HG02970 (cell line): ENCODE results near the gene TPSB2.

Experiments used
- ATAC-seq: cut with Tn5 transposase; IDR thresholded peaks from one replicate; pipeline ENCODE4 v1.9.1; 2021; ENCODE audit warnings: mild to moderate bottlenecking, moderate library complexity, moderate number of reproducible peaks; ENCODE audit not compliant: unreplicated experiment, low FRiP score

TPSB2 gene

DNA sequence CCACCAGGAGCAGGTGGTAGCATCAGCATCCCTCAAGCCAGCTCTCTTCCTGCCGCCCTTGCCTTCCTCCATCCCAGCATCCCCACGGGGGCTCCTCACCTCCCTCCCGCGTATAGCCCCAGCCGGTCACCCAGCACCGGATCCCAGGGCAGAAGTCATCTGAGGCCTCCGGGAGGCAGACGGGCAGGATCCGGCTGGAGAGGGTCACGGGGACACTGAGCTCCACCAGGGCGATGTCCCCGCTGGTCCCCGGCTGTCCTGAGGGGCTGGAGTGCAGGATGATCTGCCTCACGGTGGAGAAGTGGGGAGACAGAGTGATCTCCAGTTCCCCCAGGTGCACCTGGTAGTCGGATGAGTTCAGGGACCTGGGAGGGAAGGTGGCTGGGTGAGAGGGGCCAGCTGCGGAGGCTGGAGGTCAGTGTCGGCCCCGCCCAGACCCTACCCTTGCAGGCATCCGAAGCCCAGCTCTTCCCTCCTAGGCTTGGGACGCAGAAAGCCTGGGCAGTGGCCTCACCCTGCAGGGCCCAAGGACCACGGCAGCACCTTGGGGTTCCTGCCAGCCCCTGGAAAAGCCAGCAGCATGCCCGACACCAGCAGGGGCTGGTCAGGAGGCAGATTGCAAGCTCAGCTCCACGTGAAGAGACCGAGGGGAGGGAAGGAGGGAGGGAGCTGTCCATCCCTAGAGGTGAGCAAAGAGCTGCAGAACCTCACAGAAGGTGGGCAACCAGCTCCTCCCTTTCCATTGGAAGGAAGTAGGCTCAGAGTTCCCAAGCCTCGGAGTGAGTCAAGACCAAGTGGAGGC is 7.2 kb downstream of the TPSB2 start:
- ATAC-seq = no peak

DNA sequence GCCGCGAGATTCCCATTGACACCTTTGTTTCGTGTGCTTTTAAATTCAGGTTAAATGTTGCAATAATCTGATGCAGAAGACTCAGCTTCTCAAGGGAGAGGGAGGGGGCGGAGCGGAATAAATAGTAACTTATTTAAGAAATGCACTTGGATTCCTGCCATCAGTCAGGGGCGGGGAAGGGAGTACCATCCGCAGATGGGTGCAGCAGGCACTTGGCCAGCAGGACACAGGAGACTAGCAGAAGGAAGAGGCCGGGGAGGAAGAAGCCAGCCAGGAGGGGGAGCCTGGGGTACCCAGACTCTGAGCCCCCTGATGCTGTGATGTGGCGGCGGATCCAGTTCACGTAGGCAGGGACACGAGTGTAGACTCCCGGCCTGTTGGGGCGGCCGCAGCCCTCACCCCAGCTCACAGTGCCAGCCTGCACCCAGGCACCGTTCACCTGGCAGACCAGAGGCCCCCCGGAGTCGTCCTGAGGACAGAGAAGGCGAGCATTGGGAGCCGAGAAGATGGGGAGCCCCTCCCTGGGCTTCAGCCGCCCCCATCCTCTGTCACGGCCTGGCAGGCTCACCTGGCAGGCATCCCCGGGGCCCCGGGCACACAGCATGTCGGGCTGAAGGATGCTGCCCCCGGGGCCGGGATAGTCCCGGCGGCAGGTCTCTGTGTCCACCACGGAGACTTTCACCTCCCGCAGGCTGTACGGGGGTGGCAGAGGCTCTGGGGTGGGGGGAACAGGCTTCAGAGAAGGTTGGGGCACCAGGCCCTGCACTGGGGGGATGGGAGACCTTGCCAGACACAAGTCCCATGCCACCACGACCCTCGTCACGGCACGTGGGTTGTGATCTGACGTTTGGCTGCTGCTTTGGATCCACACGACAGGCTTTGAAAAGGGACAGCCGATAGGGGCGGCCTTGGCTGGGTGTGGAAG is 8.1 kb downstream of the TPSB2 start:
- ATAC-seq = no peak

DNA sequence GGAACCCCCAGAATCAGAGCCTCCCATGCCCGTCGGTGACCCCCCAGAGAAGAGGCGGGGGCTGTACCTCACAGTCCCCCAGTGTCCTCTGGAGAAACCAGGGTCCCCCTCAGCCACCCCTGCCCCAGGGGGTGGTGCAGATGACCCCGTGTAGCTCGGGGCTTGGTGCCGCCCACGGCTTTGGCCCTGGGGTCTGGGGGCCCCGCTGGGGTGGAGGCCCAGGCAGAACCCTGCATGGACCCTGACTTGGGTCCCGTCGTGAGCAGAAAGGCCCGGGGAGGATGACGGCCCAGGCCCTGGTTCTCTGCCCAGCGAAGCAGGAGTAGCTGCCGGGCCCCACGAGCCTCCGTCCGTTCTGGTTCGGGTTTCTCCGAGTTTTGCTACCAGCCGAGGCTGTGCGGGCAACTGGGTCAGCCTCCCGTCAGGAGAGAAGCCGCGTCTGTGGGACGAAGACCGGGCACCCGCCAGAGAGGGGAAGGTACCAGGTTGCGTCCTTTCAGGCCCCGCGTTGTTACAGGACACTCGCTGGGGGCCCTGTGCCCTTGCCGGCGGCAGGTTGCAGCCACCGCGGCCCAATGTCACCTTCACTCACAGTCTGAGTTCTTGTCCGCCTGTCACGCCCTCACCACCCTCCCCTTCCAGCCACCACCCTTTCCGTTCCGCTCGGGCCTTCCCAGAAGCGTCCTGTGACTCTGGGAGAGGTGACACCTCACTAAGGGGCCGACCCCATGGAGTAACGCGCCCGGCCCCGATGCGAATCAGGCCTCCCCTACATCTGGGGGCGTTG is 8.9 kb downstream of the TPSB2 start:
- ATAC-seq = no peak

DNA sequence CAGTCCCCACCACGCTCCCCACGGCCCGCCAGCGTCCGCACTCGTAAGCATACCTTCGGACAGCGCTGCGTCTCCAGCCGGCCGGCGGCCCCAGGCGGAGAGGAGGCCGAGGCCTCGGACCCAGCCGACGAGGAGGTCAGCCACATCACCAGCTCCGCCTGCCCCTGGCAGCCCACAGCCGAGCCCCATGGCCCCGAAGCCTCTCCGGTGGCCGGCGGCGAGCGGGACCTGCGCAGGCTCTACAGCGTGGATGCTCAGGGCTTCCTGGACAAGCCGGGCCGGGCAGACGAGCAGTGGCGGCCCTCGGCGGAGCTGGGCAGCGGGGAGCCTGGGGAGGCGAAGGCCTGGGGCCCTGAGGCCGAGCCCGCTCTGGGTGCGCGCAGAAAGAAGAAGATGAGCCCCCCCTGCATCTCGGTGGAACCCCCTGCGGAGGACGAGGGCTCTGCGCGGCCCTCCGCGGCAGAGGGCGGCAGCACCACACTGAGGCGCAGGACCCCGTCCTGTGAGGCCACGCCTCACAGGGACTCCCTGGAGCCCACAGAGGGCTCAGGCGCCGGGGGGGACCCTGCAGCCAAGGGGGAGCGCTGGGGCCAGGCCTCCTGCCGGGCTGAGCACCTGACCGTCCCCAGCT is 9.8 kb downstream of the TPSB2 start:
- ATAC-seq = no peak

DNA sequence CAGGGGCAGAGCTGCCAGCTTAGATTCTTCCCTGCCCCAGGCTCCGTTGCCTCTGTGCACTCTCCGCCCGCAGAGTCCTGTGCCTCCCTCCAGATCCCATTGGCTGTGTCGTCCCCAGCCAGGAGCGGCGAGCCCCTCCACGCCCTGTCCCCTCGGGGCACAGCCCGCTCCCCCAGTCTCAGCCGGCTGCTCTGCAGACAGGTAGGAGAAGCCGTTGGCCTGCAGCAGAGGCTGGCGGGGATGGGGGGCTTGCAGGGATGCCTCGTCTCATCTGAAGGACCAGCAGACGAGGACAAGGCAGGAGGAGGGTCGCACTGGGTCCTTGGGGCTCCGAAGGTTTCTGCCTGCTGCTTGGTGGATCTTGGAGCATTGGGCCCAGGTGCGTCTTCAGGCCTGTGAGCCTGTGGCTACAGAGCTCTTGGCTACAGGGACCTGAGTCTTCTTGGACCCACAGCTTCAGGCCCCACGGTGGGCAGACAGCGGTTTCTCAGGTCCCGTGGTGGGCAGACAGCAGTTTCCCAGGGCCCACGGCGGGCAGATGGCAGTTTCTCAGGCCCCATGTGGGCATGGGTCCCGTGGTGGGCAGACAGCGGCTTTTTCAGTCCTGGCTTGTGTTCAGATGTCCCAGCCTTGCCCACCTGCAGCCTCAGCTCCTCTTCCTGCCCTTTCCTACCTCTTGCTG is 10.9 kb downstream of the TPSB2 start:
- ATAC-seq = no peak

DNA sequence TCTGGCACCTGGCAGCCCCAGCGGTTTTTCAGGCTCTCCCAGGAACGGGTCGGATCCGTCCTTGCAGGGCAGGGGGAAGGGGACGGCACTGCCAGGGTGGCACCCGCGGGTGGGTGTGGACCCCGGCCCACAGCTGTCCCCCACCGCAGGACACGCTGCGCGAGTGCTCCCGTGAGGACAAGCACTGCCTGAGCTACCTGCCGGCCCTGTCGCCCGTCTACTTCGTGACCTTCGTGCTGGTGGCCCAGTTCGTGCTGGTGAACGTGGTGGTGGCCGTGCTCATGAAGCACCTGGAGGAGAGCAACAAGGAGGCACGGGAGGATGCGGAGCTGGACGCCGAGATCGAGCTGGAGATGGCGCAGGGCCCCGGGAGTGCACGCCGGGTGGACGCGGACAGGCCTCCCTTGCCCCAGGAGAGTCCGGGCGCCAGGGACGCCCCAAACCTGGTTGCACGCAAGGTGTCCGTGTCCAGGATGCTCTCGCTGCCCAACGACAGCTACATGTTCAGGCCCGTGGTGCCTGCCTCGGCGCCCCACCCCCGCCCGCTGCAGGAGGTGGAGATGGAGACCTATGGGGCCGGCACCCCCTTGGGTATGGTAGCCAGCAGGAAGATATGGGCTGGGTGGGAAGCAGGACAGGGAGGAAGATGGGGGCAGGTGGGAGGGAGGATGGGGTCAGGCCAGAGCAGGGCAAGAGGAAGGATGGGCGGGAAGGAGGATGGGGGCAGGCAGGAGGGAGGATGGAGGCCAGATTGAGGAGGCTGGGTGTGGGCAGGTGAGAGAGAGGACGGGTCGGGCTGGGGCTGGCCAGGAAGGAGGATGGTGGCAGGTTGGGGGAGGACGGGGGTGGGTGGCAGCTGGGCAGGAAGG is 11.7 kb downstream of the TPSB2 start:
- ATAC-seq = no peak

DNA sequence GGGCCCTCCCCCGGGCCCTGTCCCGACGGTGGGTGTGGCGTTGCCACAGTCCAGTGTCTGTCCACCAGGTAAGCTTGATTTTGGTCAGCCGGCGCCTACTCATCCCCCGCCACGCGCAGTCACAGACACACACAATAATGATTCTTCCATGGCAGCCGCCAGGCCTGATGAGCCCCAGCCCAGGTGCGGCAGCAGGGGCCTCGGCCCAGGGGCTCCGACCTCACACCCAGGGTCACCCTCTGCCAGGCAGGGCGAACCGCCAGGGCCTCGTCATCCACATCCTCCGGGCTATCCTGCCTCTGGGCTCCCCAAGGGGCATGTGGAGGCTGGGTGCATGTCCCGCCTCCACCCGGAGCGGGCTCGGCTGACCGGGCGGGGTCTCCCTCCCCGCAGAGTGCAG is 12.5 kb downstream of the TPSB2 start:
- ATAC-seq = no peak

DNA sequence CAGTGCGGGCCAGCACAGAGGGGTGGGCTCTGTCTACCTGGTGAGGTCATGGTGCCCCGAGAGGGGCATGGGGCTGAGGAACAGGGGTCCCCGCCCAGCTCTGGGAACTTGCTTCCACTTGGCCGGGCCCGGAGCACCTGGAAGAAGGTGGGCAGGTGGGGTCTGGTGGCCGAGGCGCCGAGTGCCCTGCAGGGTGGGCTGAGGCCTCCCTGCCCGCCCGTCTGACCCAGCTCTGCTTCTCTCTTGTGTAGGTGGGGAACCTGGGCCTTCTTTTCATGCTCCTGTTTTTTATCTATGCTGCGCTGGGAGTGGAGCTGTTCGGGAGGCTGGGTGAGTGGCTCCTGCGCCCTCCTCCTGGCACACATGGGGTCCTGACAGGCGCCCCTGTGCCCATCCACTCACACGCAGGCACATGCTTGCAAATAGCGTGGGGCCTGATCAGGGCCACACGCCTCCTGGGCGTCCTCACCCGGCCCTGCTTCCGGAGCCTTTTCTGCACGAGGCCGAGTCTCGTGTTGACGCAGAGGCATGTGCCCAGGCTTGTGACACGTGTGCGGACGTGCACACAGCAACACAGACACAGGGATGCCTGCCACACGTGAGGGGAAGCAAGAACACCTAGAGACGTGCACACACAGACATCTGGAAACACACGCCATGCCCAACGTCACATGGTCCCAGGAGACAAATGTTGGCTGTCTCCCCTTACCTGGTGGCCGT is 13.1 kb downstream of the TPSB2 start:
- no peak for ATAC-seq

DNA sequence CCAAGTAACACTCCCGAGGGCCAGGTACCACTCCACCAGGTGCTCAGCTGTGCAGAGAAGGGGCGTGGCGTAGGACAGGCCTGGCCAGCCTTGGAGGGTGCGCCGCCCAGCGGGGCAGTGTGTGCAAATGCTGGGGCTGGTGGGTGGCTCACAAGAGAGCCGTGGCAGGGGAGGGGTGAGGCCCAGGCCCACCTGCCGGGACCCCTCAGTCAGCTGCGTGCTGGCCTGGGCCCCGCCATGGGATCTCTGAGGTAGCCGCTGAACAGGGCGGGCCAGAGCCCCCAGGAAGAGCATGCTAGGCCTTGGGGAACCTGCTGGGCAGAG is 13.7 kb downstream of the TPSB2 start:
- no peak for ATAC-seq

DNA sequence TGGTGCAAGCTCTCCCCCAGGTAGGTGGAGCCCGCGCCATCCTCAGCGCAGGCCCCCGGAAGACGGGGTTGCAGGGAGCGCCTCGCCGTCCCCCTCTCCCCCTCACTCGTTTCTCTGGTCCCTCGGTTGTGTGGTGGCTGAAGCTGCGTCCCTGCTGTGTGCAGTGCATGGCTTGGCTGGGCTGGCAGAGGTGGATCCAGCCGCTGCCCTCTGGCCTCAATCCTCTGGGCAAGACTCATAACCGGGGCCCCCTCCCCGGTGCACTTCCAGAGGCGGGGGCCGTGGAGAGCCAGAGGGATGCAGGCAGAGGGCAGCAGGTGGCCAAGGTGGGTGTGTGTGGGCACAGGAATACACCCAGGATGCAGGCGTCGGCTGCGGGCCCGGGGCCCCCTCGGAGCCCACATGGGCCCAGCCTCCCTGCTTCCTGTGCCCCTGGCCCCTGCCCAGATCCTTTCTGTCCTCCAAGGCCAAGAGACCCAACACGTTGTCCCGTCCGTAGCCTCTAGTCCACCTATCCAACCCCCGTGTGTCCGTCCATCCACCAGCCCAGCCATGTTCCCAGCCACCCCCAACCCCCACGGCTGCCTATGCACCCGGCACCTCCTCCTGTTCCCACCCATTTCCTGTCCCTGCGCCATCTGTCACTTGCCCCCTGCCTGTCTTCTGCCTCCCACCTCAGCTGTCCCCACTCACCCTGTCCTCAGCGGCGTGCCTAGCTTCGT is 14.2 kb downstream of the TPSB2 start:
- ATAC-seq = no peak

DNA sequence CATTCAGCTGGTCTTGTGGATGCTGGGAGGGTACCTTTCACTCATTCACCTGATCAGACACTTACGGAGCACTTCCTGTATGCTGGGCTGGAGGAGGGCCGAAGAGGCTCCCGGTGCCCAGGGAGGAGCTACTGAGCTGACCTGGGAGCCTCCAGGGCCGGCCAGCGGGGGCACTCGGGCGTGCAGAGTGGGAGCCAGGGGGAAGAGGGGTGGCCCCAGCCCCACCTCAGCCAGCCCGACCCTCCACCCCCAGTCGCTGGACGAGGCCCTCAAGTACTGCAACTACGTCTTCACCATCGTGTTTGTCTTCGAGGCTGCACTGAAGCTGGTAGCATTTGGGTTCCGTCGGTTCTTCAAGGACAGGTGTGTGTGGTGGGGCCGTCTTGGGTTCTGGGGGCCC is 15.3 kb downstream of the TPSB2 start:
- ATAC-seq = no peak

DNA sequence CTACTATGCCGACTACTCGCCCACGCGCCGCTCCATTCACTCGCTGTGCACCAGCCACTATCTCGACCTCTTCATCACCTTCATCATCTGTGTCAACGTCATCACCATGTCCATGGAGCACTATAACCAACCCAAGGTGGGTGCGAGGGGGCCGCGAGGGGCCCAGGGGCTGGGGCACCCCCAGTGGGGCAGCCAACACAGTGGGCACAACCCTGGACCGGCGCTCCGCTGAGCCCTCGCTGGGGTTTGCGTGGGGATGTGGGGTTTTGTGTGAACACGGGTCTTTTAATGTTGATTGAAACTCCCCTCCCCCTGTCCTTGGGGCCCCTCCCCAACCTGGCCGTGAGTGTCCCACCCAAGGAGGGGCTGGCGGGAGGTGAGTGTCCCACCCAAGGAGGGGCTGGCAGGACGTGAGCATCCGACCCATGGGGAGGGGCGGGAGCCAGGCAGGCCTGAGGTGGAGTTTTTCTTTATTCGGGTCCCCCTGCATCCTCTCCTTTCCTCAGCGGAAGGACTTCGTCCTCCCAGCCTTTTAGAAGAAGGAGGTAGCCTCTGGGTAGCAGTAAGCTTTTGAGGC is 16.1 kb downstream of the TPSB2 start:
- ATAC-seq = no peak

DNA sequence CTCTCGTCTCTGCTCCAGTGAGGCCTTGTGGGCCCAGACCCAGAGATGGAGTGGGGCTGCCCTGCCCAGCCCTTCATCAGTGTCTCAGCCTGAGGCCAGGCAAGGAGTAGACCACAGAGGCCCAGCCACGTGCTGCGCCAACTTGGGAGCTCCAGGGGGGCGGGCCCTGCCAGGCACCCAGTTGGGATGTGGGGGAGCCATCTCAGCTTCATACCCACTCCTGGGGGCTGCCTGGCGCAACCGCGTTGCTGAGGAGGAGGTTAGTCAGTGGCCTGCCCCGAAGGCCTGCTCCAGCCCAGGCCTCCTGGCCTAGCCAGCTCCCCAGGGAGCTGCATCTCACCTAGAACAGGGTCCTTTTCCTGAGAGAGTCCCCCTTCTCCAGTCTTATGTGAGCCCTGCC is 16.8 kb downstream of the TPSB2 start:
- no peak for ATAC-seq

DNA sequence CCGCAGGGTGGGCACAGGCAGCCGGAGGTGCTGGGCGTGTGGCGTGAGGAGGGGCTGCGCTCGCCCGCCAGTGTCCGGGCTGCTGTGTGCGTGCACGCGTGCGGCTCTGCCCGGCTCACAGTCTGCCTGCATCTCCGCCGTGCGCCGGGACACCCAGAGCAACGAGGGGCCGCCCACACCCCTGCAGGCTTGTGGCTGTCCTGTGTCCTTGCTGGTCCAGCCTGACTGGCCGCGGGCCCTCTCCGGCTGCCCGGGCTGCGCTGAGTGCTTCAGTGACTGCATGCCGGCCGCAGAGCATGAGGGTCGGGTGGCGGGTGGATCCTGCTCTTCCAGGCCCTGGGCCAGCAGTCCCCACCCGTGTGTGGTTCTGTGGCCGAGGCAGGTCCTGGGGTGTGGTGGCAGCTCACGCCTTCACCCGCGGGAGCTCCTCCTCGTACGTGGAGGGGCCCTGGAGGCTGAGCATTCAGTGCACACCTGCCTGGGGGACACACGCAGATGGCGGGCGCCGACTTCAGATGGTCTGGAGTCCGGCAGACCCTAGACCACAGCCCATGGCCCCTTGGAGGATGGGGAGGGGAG is 17.3 kb downstream of the TPSB2 start:
- ATAC-seq = no peak

DNA sequence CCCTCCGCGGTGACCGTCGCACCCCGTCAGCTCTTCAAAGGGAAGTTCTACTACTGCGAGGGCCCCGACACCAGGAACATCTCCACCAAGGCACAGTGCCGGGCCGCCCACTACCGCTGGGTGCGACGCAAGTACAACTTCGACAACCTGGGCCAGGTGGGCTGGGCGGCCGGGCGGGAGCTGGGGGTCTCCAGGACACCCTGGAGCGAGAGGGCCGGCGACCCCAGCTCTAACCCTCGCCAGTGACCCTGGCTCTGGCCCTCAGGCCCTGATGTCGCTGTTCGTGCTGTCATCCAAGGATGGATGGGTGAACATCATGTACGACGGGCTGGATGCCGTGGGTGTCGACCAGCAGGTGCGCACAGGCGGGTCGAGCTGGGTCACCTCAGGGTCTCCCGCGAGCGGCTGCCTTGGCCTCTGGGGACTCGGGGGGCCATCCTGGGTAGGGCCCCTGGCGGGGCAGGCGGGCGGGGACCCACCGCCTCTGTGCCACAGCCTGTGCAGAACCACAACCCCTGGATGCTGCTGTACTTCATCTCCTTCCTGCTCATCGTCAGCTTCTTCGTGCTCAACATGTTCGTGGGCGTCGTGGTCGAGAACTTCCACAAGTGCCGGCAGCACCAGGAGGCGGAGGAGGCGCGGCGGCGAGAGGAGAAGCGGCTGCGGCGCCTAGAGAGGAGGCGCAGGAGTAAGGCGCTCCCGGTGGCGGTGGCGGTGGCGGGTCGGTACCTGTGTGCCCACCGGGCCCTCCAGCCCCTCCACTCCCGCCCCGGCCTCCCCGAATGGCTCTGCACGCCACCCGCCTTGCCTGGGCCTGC is 18.3 kb downstream of the TPSB2 start:
- no peak for ATAC-seq

DNA sequence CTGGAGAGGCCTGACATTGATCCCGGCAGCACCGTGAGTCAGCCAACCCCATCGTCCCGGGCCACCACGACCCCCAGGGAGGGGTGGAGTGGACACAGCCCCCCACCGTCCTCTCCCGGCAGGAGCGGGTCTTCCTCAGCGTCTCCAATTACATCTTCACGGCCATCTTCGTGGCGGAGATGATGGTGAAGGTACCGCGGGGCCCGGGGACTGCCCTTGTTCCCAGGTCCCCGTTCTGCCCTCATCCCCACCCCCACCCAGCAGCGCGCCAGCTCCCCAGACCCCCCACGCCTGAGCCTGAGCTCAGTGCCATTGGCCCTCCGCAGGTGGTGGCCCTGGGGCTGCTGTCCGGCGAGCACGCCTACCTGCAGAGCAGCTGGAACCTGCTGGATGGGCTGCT is 19.5 kb downstream of the TPSB2 start:
- no peak for ATAC-seq
